DOHH2 (cell line): ENCODE measurements around the gene WBP2.

Source experiments
- H3F3A ChIP-seq: fragments of 200-600 bp; sonication (generic), shearing (Covaris generic); 2 replicates; pipeline ENCODE4 v1.6.0; 2016; ENCODE audit warnings: antibody characterized with exemption, mild to moderate bottlenecking; ENCODE audit not compliant: control insufficient read depth, insufficient read depth
- H3K27ac ChIP-seq: fragments of 200-600 bp; sonication (generic); 2 replicates; pipeline ENCODE4 v1.5.1; 2014; ENCODE audit warnings: low read depth, mild to moderate bottlenecking, low read length, moderate library complexity
- H3K27me3 ChIP-seq: fragments of 200-600 bp; sonication (generic); 2 replicates; pipeline ENCODE4 v1.6.1; 2014; ENCODE audit warnings: mild to moderate bottlenecking, low read length, mixed read lengths; ENCODE audit not compliant: control insufficient read depth
- H3K36me3 ChIP-seq: fragments of 200-600 bp; sonication (generic); 2 replicates; pipeline ENCODE4 v1.6.1; 2014; ENCODE audit warnings: mild to moderate bottlenecking, low read length, moderate library complexity, mixed read lengths; ENCODE audit not compliant: control insufficient read depth
- H3K4me1 ChIP-seq: fragments of 200-600 bp; sonication (generic); 2 replicates; pipeline ENCODE4 v1.6.1; 2014; ENCODE audit warnings: mild to moderate bottlenecking, low read length, mixed read lengths; ENCODE audit not compliant: control insufficient read depth
- H3K4me2 ChIP-seq: fragments of 200-600 bp; sonication (generic); 2 replicates; pipeline ENCODE4 v1.6.0; 2014; ENCODE audit warnings: mild to moderate bottlenecking, low read length, moderate library complexity
- H3K4me3 ChIP-seq: fragments of 200-600 bp; sonication (generic); 2 replicates; pipeline ENCODE4 v1.5.1; 2014; ENCODE audit warnings: mild to moderate bottlenecking, low read length, mixed read lengths
- H3K79me2 ChIP-seq: fragments of 200-600 bp; sonication (generic); 2 replicates; pipeline ENCODE4 v1.6.1; 2014; ENCODE audit warnings: mild to moderate bottlenecking, low read length, mixed read lengths; ENCODE audit not compliant: control insufficient read depth
- H3K9me2 ChIP-seq: fragments of 200-600 bp; sonication (generic); replicated peaks from 2 replicates; pipeline ENCODE4 v1.6.1; 2014; ENCODE audit warnings: mild to moderate bottlenecking, low read length, mixed read lengths; ENCODE audit not compliant: control insufficient read depth
- H3K9me3 ChIP-seq: fragments of 200-600 bp; sonication (generic); 2 replicates; pipeline ENCODE4 v1.6.1; 2014; ENCODE audit warnings: antibody characterized with exemption, low read length, mixed read lengths; ENCODE audit not compliant: control insufficient read depth, insufficient read depth
- H4K20me1 ChIP-seq: fragments of 200-600 bp; sonication (generic); 2 replicates; pipeline ENCODE4 v1.6.0; 2014; ENCODE audit warnings: low read depth, mild to moderate bottlenecking, antibody characterized with exemption, low read length, moderate library complexity; ENCODE audit not compliant: control insufficient read depth, insufficient read depth
- EZH2phosphoT487 ChIP-seq: fragments of 200-600 bp; sonication (generic); IDR thresholded peaks from 2 replicates; pipeline ENCODE4 v1.6.1; 2017; ENCODE audit warnings: borderline replicate concordance, mild to moderate bottlenecking, antibody characterized with exemption, low read length, moderate library complexity, mixed read lengths
- TF ChIP-seq, protein P1 (sequence below): fragments of 200-600 bp; sonication (generic); IDR thresholded peaks from one replicate; pipeline ENCODE4 v1.5.1; 2014; ENCODE audit warnings: antibody characterized with exemption, mild to moderate bottlenecking, low read depth, low read length; ENCODE audit not compliant: poor library complexity, severe bottlenecking

The WBP2 gene

DNA sequence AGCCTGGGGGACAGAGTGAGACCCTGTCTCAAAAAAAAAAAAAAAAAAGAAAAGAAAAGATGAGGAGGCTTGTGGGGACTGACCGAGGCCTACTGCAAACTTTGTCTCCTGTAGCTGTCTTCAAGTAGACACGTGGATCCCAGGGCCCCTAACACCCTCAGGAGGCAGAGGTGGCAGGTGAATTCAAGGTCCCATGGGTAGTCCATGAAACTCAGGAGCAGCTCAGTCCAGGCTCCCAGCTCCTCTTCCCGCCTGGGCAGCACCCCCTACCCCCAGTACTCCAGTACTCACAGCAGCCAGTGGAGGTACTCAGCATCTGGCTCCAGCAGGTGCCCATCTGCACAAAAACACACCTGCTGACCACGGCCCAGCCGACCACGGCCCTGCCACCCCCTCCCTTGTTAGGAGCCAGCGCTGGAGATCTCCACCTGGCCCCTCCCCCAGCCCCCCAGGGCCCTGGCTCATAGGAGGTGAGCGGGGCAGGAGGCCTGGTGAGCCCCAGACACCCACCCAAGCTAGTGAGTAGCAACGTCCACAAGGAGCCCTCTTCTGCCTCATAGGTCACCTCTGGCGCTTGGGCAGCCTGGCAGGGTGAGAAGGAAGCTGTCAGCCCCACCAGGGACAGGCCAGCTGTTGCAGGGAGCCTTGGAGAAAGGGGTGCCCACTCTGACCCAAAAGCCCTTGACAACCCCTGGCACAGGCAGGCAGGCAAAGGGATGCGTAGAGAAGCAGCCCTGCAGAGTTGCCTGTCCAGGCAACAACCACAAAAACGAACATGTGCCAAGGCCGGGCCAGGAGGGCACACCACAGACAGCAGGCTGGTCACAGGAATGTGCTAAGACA lies 45.8 kb upstream of the WBP2 start:
- Histone ChIP-seq H3K79me2 (peaks cover 35% of the 10 kb centered on the region), H3K4me2 (no peak overlapping the region), H4K20me1 (no peaks in the 10 kb centered on the region), H3K27me3 (no peaks in the 10 kb centered on the region), H3K4me3 (no peak overlapping the region), H3K9me2 (no peaks in the 10 kb centered on the region), H3K9me3 (no peaks in the 10 kb centered on the region), H3K36me3 (peaks cover 66% of the 10 kb centered on the region), H3K4me1 (peaks cover 23% of the 10 kb centered on the region), H3K27ac (no peak overlapping the region), H3F3A (peaks cover 11% of the 10 kb centered on the region)
- TF ChIP-seq EZH2phosphoT487, result no peak

DNA sequence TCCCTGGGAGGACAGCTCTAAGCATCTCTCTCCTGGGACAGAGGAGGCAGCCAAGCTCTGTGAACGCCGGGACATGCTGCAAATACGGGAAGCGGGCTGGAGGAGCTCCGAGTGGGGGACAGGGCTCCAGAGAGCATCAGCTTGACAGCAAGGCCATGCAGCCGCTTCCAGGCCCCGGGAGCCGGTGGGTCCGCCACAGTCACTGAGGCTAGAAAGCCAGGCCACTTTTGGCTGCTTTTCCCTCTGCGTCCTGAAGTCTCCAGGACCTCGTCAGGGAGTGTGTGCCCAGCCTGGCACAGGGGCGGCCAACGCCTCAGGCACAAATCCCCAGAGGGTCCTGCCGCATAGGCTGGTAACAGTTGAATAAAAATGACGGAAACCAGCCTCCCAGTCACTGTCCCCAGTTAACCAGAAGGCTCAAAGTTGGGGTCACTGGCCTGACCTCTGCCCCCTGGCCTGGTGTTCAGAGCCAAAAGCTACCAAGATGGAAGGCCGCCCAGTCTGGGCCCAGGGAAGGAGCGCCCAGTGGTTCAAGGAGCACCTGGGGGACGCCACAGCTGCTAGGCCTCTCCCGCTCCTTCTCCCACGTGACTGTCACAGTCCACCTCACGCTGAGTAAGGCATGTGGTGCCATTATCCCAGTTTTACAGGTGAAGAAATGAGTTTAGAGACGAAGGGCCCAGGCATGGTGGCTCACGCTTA lies 44.8 kb upstream of the WBP2 start:
- Histone ChIP-seq H3K36me3 (peaks cover 73% of the 10 kb centered on the region), H4K20me1 (no peaks in the 10 kb centered on the region), H3F3A (peaks cover 9% of the 10 kb centered on the region), H3K9me3 (no peaks in the 10 kb centered on the region), H3K79me2 (peaks cover 45% of the 10 kb centered on the region), H3K27ac (no peak overlapping the region), H3K4me1 (peaks cover 26% of the 10 kb centered on the region), H3K4me2 (no peak overlapping the region), H3K9me2 (no peaks in the 10 kb centered on the region), H3K4me3 (no peak overlapping the region), H3K27me3 (no peaks in the 10 kb centered on the region)
- no peak for TF ChIP-seq EZH2phosphoT487
- TF ChIP-seq, protein P1, sequence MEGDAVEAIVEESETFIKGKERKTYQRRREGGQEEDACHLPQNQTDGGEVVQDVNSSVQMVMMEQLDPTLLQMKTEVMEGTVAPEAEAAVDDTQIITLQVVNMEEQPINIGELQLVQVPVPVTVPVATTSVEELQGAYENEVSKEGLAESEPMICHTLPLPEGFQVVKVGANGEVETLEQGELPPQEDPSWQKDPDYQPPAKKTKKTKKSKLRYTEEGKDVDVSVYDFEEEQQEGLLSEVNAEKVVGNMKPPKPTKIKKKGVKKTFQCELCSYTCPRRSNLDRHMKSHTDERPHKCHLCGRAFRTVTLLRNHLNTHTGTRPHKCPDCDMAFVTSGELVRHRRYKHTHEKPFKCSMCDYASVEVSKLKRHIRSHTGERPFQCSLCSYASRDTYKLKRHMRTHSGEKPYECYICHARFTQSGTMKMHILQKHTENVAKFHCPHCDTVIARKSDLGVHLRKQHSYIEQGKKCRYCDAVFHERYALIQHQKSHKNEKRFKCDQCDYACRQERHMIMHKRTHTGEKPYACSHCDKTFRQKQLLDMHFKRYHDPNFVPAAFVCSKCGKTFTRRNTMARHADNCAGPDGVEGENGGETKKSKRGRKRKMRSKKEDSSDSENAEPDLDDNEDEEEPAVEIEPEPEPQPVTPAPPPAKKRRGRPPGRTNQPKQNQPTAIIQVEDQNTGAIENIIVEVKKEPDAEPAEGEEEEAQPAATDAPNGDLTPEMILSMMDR, result no peak

DNA sequence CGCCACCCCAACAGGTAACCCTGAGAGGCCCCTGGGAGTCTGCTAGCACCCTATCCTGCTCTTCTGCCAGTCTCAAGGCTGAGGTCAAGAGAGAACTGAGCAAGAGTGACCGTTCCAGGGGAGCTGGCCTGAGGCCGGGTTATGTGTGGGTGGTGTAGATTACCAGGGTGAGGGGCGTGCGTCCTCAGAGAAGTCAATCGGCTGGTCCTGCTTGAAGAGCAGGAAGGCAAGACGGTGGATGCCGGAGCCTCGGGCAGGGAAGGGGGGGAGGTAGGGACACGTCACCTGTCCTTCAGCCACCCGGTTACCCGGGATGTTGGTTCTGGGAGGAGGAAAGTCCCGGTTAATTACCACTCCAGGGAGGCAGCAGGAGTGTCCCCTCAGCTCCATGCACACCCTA lies 44.2 kb upstream of the WBP2 start:
- Histone ChIP-seq H3K27me3 (no peaks in the 10 kb centered on the region), H3K9me2 (no peaks in the 10 kb centered on the region), H3K27ac (no peak overlapping the region), H3K36me3 (peaks cover 71% of the 10 kb centered on the region), H3K79me2 (peaks cover 49% of the 10 kb centered on the region), H4K20me1 (no peaks in the 10 kb centered on the region), H3F3A (peaks cover 9% of the 10 kb centered on the region), H3K9me3 (no peaks in the 10 kb centered on the region), H3K4me1 (peaks cover 26% of the 10 kb centered on the region), H3K4me2 (no peak overlapping the region), H3K4me3 (no peak overlapping the region)
- no peak for TF ChIP-seq EZH2phosphoT487
- TF ChIP-seq, protein P1, result no peak

DNA sequence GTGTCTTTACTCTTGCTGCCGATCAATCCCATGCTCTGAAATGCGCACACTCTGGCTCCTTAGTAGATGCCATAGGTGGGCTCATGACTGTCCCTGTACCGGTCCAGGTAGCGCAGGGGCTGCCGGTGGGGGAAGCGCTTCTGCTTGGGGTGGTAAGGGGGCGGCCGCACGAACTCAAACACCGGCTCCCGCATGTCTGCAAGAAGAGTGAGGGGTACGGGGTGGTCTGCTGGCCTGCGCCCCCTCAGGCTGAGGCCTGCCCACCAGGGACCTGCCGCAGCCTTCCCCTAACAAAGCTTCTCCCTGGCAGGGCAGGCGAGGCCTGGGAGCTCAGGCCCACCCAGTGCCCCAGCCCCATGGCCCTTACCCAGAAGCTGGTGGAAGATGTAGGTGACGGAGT lies 43.7 kb upstream of the WBP2 start:
- Histone ChIP-seq H3K9me3 (no peaks in the 10 kb centered on the region), H3F3A (peaks cover 9% of the 10 kb centered on the region), H3K4me3 (no peak overlapping the region), H3K9me2 (no peaks in the 10 kb centered on the region), H3K4me1 (peaks cover 24% of the 10 kb centered on the region), H4K20me1 (no peaks in the 10 kb centered on the region), H3K27me3 (no peaks in the 10 kb centered on the region), H3K27ac (no peak overlapping the region), H3K4me2 (no peak overlapping the region), H3K36me3 (peaks cover 70% of the 10 kb centered on the region), H3K79me2 (peaks cover 49% of the 10 kb centered on the region)
- TF ChIP-seq, protein P1, result no peak
- no peak for TF ChIP-seq EZH2phosphoT487
